Thoracic aorta (tissue), 2 donors: ENCODE data around the gene C9orf85. TPM values are rescaled to one million over a fixed set of nuclear protein-coding genes. Genes with fewer than 3 reads are reported as not detected.
A peak's percentile ranks its signal among the peaks of the same experiment; 100 is the strongest.

Experiments
- ATAC-seq: fragments of 150-250 bp; one replicate; pipeline ENCODE4 v1.8.0; 2017; ENCODE audit warnings: low read depth; ENCODE audit not compliant: insufficient number of reproducible peaks, low FRiP score
- DNase-seq: peaks from one replicate; pipeline ENCODE4 v3.0.0-alpha.2; 2020; ENCODE audit warnings: low spot score
- H3K27ac ChIP-seq, 2 donors: fragments of 200-600 bp; sonication (generic); 1 replicate in 1 of 2; 2 replicates in 1 of 2; pipeline ENCODE4 v1.5.1; 2016; ENCODE audit warnings: mild to moderate bottlenecking in 2 of 2, moderate library complexity in 2 of 2
- H3K27me3 ChIP-seq: fragments of 200-600 bp; sonication (generic); replicated peaks from 2 replicates; pipeline ENCODE4 v1.6.0; 2016; ENCODE audit warnings: mild to moderate bottlenecking; ENCODE audit not compliant: insufficient read depth
- H3K36me3 ChIP-seq: fragments of 200-600 bp; sonication (generic); one replicate; pipeline ENCODE4 v1.5.1; 2016
- H3K4me1 ChIP-seq, 2 donors: fragments of 200-600 bp; sonication (generic); 1 replicate in 1 of 2; 2 replicates in 1 of 2; pipeline versions ENCODE4 v1.5.1 to v1.6.0; 2016; ENCODE audit warnings: low read depth in 2 of 2, mild to moderate bottlenecking in 1 of 2; ENCODE audit not compliant: control insufficient read depth in 1 of 2
- H3K4me3 ChIP-seq: fragments of 200-600 bp; sonication (generic); 2 replicates; pipeline ENCODE4 v1.5.1; 2016; ENCODE audit warnings: mild to moderate bottlenecking
- H3K9me3 ChIP-seq: fragments of 200-600 bp; sonication (generic); 2 replicates; pipeline ENCODE4 v1.5.1; 2016
- CTCF ChIP-seq: fragments of 200-600 bp; sonication (generic); IDR thresholded peaks from one replicate; pipeline ENCODE4 v1.5.1; 2019; ENCODE audit warnings: antibody characterized with exemption
- total RNA-seq, 2 donors: library from RNA; depleted of rRNA; stranded (reverse); fragments of >200 nt; gene quantifications; one replicate each; pipeline versions ENCODE4 v1.1.0 to v1.2.3, GENCODE V29; 2016

The C9orf85 gene, protein sequence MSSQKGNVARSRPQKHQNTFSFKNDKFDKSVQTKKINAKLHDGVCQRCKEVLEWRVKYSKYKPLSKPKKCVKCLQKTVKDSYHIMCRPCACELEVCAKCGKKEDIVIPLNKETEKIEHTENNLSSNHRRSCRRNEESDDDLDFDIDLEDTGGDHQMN
- total RNA-seq: 10 to 100 TPM in 1 of 2 donors, 1 to 10 TPM in 1; 8.4 to 14.7 TPM

GRCh38 chr9:71911061-71911907 is at the start of gene C9orf85, which contains the start of gene ABHD17B:
Gene C9orf85, plus strand, starts transcription at chr9:71911639. Its CDS starts 96 bp downstream, at chr9:71911735.
Gene ABHD17B, minus strand, starts transcription at chr9:71911193. Its CDS starts 36,113 bp downstream, at chr9:71875080.
- no peaks in the 10 kb centered on the region for H3K9me3 ChIP-seq
- H3K4me1 ChIP-seq: peaks cover 21 to 49% of the 10 kb centered on the region in 2 donors
- ATAC-seq (peak; percentile 99), DNase-seq (peak; percentile 97)
- no peak for TF ChIP-seq CTCF
- peak within 1 kb of the TSS; percentile 80 for H3K4me3 ChIP-seq
- no peaks in the 10 kb centered on the region for H3K36me3 ChIP-seq
- no peaks in the 10 kb centered on the region for H3K27me3 ChIP-seq
- peak within 1 kb of the TSS; percentile 84 to 87 for H3K27ac ChIP-seq

DNA sequence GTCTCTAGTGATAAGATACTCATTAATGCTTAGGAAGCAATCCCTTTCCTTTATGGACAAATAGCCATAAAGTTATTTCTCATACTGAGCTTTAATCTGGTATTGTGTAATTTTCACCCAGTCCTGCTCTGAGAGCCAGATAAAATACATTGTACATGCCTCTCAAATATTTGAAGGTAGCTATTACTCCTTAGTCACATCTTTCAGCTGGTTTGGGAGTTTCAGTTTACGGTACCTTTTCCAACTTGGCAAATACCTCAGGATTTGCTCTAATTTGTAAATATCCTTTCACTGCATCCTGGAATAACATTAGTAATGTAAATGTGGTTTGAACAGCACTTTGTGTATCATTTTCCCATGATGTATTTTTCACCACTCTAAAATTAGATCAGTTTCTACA is 47.8 kb upstream of the C9orf85 start:
- ATAC-seq (no peak), DNase-seq (no peak)
- no peaks in the 10 kb centered on the region for H3K27me3 ChIP-seq
- H3K4me3 ChIP-seq: no peak overlapping the region
- TF ChIP-seq CTCF: no peak
- no peak overlapping the region for H3K27ac ChIP-seq
- H3K4me1 ChIP-seq: peaks cover 0 to 3% of the 10 kb centered on the region in 2 donors
- H3K9me3 ChIP-seq: peaks cover 6% of the 10 kb centered on the region
- H3K36me3 ChIP-seq: no peaks in the 10 kb centered on the region

DNA sequence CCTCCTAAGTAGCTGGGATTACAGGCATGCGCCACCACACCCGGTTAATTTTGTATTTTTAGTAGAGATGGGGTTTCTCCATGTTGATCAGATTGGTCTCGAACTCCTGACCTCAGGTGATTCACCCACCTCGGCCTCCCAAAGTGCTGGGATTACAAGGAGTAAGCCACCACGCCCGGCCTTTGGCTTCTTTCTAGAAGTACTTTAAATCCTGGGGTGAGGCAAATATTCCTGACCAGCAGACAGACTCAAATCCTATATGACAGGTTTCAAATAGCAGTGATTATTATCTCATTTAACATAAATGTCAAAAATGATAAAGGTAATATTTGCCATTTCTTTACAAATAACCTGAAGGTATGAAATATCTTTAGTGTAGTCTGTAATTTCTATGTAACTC is 36.1 kb upstream of the C9orf85 start:
- peaks cover 15% of the 10 kb centered on the region for H3K9me3 ChIP-seq
- no peak for TF ChIP-seq CTCF
- ATAC-seq (no peak), DNase-seq (no peak)
- peaks cover 2% of the 10 kb centered on the region for H3K36me3 ChIP-seq
- H3K27ac ChIP-seq: no peak overlapping the region
- no peaks in the 10 kb centered on the region for H3K4me1 ChIP-seq
- H3K4me3 ChIP-seq: no peak overlapping the region
- H3K27me3 ChIP-seq: no peaks in the 10 kb centered on the region

GRCh38 chr9:71876106-71876505 is 35.3 kb upstream of the C9orf85 start:
- DNase-seq (no peak), ATAC-seq (no peak)
- no peak overlapping the region for H3K4me3 ChIP-seq
- no peaks in the 10 kb centered on the region for H3K27me3 ChIP-seq
- peaks cover 15% of the 10 kb centered on the region for H3K9me3 ChIP-seq
- H3K36me3 ChIP-seq: peaks cover 2% of the 10 kb centered on the region
- no peaks in the 10 kb centered on the region for H3K4me1 ChIP-seq
- H3K27ac ChIP-seq: no peak overlapping the region
- TF ChIP-seq CTCF: no peak

DNA sequence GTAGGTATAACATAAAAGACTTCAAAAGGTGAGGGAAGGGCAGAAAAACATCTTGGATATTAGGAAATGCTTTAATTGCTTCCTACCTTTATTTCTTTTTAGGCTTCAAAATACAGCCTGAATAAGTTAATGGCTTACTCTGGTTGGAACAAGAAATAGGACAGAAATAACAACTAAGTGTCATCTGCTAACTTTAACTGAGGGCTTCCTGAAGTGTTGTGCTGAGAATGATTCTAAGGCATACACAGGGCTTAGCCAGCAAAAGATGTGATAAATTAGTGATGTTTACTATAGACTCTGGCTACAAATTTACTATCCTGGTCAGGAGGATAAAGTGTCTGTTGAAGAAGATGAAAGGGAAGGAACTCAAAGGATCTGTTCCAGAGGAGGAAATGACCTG is 34.6 kb upstream of the C9orf85 start:
- Histone ChIP-seq H3K9me3 (peaks cover 15% of the 10 kb centered on the region), H3K27me3 (no peaks in the 10 kb centered on the region), H3K4me1 (no peaks in the 10 kb centered on the region), H3K4me3 (no peak overlapping the region), H3K36me3 (peaks cover 2% of the 10 kb centered on the region), H3K27ac (no peak overlapping the region)
- ATAC-seq (no peak), DNase-seq (no peak)
- TF ChIP-seq CTCF: no peak
